ENCODE results near the gene CADM1.

DNA sequence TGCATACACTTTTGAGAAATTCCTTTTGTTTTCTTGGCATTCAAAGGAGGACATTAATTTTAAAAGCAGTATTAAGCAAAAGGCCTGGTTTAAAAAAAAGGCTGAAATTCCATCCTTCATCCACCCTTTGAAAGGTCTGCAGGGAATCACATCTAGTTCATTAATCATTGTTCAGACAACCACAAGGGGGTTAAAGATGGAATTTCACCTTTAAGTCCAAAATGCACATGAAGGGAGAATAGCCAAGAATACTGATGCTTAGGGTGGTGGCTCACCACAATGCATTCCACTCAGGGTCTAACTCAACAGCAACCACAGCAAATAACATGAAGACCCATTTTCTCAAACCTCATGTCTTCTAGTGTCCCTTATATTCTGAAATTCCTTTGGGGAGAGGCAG, 256.9 kb downstream of the CADM1 start:
- TF ChIP-seq POLR2AphosphoS5 (IDR thresholded peaks at IDR 0.05), result no peak
- TF ChIP-seq, protein P1, sequence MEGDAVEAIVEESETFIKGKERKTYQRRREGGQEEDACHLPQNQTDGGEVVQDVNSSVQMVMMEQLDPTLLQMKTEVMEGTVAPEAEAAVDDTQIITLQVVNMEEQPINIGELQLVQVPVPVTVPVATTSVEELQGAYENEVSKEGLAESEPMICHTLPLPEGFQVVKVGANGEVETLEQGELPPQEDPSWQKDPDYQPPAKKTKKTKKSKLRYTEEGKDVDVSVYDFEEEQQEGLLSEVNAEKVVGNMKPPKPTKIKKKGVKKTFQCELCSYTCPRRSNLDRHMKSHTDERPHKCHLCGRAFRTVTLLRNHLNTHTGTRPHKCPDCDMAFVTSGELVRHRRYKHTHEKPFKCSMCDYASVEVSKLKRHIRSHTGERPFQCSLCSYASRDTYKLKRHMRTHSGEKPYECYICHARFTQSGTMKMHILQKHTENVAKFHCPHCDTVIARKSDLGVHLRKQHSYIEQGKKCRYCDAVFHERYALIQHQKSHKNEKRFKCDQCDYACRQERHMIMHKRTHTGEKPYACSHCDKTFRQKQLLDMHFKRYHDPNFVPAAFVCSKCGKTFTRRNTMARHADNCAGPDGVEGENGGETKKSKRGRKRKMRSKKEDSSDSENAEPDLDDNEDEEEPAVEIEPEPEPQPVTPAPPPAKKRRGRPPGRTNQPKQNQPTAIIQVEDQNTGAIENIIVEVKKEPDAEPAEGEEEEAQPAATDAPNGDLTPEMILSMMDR (IDR thresholded peaks at IDR 0.05 in 8 of 11, conservative IDR thresholded peaks at IDR 0.05 in 3 of 11), result no peak
